Transverse colon (tissue), 4 donors: ENCODE data around the gene UTP14C. TPM values are rescaled to one million over a fixed set of nuclear protein-coding genes. Genes with fewer than 3 reads are reported as not detected.

Experiments
- DNase-seq: peaks from one replicate; pipeline ENCODE4 v3.0.0-alpha.2; 2019
- H3K27ac ChIP-seq, 4 donors: fragments of 200-600 bp; sonication (generic); 2 replicates each; pipeline ENCODE4 v1.5.1; 2016 to 2018; ENCODE audit warnings: inconsistent platforms in 4 of 4
- H3K27me3 ChIP-seq: fragments of 200-600 bp; sonication (generic); 2 replicates; pipeline ENCODE4 v1.5.1; 2017; ENCODE audit warnings: inconsistent platforms
- H3K36me3 ChIP-seq, 4 donors: fragments of 200-600 bp; sonication (generic); 2 replicates each; pipeline ENCODE4 v1.5.1; 2017 to 2019; ENCODE audit warnings: inconsistent platforms in 4 of 4
- H3K4me1 ChIP-seq, 4 donors: fragments of 200-600 bp; sonication (generic); 2 replicates each; pipeline ENCODE4 v1.5.1; 2017 to 2020; ENCODE audit warnings: inconsistent platforms in 4 of 4
- H3K4me3 ChIP-seq, 4 donors: fragments of 200-600 bp; sonication (generic); 1 replicate in 1 of 4; 2 replicates in 3 of 4; pipeline versions ENCODE4 v1.5.1 to v1.6.1; 2017 to 2019; ENCODE audit warnings: inconsistent platforms in 4 of 4
- H3K9me3 ChIP-seq, 2 donors: fragments of 200-600 bp; sonication (generic); 2 replicates each; pipeline ENCODE4 v1.5.1; 2017 to 2019; ENCODE audit warnings: inconsistent platforms in 2 of 2
- CTCF ChIP-seq, 5 experiments: fragments of 200-600 bp in 3 of 5; fragments of 450-650 bp in 2 of 5; sonication (generic) in 3 of 5; IDR thresholded peaks; 1 replicate in 2 of 5; 2 replicates in 3 of 5; pipeline ENCODE4 v1.5.1; 2016 to 2017; ENCODE audit warnings: antibody characterized with exemption in 5 of 5, inconsistent platforms in 3 of 5, mild to moderate bottlenecking in 2 of 5, moderate library complexity in 1 of 5
- EP300 ChIP-seq: sonication (generic); formaldehyde crosslinking; IDR thresholded peaks from one replicate; pipeline ENCODE4 v1.6.1; 2017; ENCODE audit warnings: antibody characterized with exemption, low read depth
- POLR2A ChIP-seq: fragments of 450-650 bp; IDR thresholded peaks from one replicate; pipeline ENCODE4 v1.6.1; 2016; ENCODE audit warnings: antibody characterized with exemption, mild to moderate bottlenecking, moderate library complexity
- POLR2AphosphoS5 ChIP-seq, 3 donors: sonication (generic); formaldehyde crosslinking; IDR thresholded peaks; one replicate each; pipeline ENCODE4 v1.6.1; 2016; ENCODE audit warnings: antibody characterized with exemption in 3 of 3
- WGBS, 2 donors: methylation state at CpG; one replicate each; pipeline ENCODE4 v1.1.5; 2018; ENCODE audit warnings: low coverage in 1 of 2; 5-methylcytosine and 5-hydroxymethylcytosine counted together
- in situ Hi-C, 4 donors: fragments of 200-750 bp; cut with MboI; loops; one replicate each; pipeline versions ENCODE4 v1.15.0 to v1.15.1; 2017; ENCODE audit warnings: low sequenced_read_pairs in 3 of 4, low pct_ligation_motif_present in 1 of 4, low pct_unique_long_range_greater_than_20kb in 1 of 4
- intact Hi-C: fragments of 100-400 bp; cut with DNase I; formaldehyde crosslinking; loops from one replicate; pipeline ENCODE4 v1.15.1; 2023; ENCODE audit warnings: low total_unique reads
- total RNA-seq, 4 donors: library from RNA; depleted of rRNA; stranded (reverse); fragments of >200 nt; gene quantifications; one replicate each; pipeline ENCODE4 v1.1.0, GENCODE V29; 2016

UTP14C gene
- total RNA-seq, 4 donors from 2014 or later, result 5.2 to 20.0 (median 13.6) TPM

GRCh38 chr13:51997186-51997585, 27.3 kb upstream of the UTP14C start:
- peaks cover 12 to 29% (median 17%) of the 10 kb centered on the region in 4 donors for H3K4me1 ChIP-seq

GRCh38 chr13:51997641-51998330, 26.7 kb upstream of the UTP14C start:
- Histone ChIP-seq H3K9me3 (no peaks in the 10 kb centered on the region), H3K4me1 (peaks cover 12 to 29% (median 17%) of the 10 kb centered on the region in 4 donors), H3K27ac (no peak overlapping the region), H3K4me3 (no peak overlapping the region), H3K36me3 (no peaks in the 10 kb centered on the region), H3K27me3 (no peaks in the 10 kb centered on the region)
- 70 to 82% methylated on average over 6 to 8 of the region's 8 CpGs for WGBS, 2 donors
- TF ChIP-seq POLR2A, result no peak
- no peak for TF ChIP-seq POLR2AphosphoS5 (IDR thresholded peaks at IDR 0.05)
- no peak for TF ChIP-seq EP300
- no peak for TF ChIP-seq CTCF (IDR thresholded peaks at IDR 0.05)
- in situ Hi-C loops (no loop called here), intact Hi-C loops (no loop called here)
- no peak for DNase-seq

More at GRCh38 chr13:51997186-51997585, 27.3 kb upstream of the UTP14C start:
- Histone ChIP-seq H3K27ac (no peak overlapping the region), H3K4me3 (no peak overlapping the region), H3K36me3 (no peaks in the 10 kb centered on the region), H3K27me3 (no peaks in the 10 kb centered on the region), H3K9me3 (no peaks in the 10 kb centered on the region)
- no peak for DNase-seq
- in situ Hi-C loops, result no loop called here
- intact Hi-C loops, result no loop called here
- WGBS, 2 donors, result 94 to 100% methylated on average over 2 of the region's 2 CpGs
- TF ChIP-seq POLR2A, result no peak

GRCh38 chr13:51998723-51999509, 25.6 kb upstream of the UTP14C start:
- Histone ChIP-seq H3K4me1 (peaks cover 14 to 35% (median 18%) of the 10 kb centered on the region in 4 donors), H3K36me3 (no peaks in the 10 kb centered on the region), H3K27ac (peak overlapping the region in 1 of 4 donors; percentile 14), H3K27me3 (no peaks in the 10 kb centered on the region), H3K4me3 (no peak overlapping the region), H3K9me3 (no peaks in the 10 kb centered on the region)
- in situ Hi-C loops, result no loop called here
- intact Hi-C loops, result no loop called here
- TF ChIP-seq POLR2A (no peak), CTCF (IDR thresholded peaks at IDR 0.05) (no peak), POLR2AphosphoS5 (IDR thresholded peaks at IDR 0.05) (no peak), EP300 (no peak)
- DNase-seq, result no peak
- 40 to 52% methylated on average over 1 to 6 of the region's 6 CpGs for WGBS, 2 donors

- no peak for DNase-seq
- Histone ChIP-seq H3K4me1 (peaks cover 14 to 40% (median 22%) of the 10 kb centered on the region in 4 donors), H3K27ac (peak overlapping the region in 1 of 4 donors; percentile 14), H3K36me3 (no peaks in the 10 kb centered on the region), H3K9me3 (no peaks in the 10 kb centered on the region), H3K27me3 (no peaks in the 10 kb centered on the region), H3K4me3 (no peak overlapping the region)
- in situ Hi-C loops (no loop called here), intact Hi-C loops (no loop called here)
- TF ChIP-seq CTCF (IDR thresholded peaks at IDR 0.05), result no peak
- TF ChIP-seq POLR2AphosphoS5 (IDR thresholded peaks at IDR 0.05), result no peak
- TF ChIP-seq EP300, result no peak
- no peak for TF ChIP-seq POLR2A
- WGBS, 2 donors, result 73 to 80% methylated on average over 2 to 13 of the region's 13 CpGs
Observed at GRCh38 chr13:51999510-51999911, 25.0 kb upstream of the UTP14C start.
